HG02571 (cell line): ENCODE data around the gene BNC2.

Source experiments
- ATAC-seq: cut with Tn5 transposase; IDR thresholded peaks from one replicate; pipeline ENCODE4 v1.9.1; 2021; ENCODE audit warnings: mild to moderate bottlenecking, moderate library complexity; ENCODE audit not compliant: unreplicated experiment

Gene BNC2

DNA sequence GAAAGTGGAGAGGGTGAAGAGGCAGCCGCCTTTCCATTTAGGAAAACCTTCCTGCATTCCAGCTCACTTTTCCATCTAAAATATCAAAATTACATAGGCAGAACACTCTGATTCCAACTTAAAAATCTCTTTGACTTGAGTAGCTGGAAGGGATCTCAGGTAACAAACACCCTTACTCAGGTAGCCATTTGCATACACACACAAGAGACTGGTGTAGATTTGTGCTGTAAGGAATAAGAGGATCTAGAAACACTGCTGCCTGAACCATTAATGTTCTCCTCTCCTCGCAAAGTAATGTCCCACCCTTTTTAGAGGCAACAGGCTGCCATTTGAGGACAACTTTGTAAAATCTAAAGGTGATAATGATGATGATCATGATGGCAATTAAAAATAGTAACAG, 53.5 kb downstream of the BNC2 start:
- ATAC-seq = no peak

DNA sequence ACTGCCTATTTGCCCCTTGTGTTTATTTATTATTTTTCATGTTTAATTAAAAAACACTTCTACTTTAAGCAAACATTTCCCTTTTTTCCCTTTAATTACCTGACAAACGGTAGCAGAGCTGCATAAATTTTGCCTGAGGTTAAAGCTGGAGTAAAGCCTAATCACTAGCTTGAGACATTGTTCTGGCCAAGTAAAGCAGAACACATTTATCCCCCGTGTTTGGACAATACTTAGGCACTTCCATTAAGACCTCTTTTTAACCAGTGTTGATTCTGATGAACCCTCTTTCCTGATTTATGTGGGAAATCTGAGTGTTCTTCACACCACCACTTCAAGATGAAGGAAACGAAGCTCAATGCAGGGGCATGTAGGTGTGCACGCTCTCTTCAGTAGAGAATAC, 54.5 kb downstream of the BNC2 start:
- ATAC-seq = no peak

DNA sequence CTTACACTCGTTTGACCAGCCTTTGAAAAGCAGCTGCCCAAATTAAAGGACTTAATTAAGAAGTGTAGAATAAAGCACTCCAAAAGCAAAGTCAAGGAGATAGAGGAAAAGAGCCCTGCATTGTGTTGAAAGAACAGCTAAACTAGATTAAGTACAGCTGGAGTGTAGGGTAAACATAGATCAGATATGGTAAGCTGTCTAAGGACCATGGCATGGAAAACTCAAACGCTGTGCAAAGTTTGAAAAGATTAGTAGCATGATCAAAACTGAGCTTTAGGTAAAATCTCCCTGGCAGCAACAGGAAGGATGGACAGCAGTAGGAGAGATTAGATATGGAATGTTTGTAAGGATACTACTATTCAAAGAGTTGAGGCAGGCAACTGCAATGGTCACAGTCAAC, 55.4 kb downstream of the BNC2 start:
- ATAC-seq = no peak

DNA sequence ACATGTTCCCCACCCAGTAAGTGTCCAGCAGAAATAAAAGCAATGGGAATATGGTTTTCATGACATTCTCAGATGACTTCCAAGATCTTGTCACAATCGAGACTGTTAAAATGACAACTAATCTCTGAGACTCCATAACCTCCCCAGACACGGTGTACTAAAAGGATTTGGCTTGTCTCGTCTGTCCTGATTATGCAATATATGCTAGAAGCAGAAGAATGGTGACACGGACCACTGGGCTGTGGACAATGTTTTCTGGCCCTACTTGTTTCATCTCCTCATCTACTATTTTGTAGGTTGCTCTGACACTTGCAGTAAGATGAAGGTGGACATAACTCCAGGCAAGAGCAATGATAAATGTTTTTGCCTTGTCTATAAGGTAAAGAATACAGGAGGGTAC, 56.6 kb downstream of the BNC2 start:
- no peak for ATAC-seq

DNA sequence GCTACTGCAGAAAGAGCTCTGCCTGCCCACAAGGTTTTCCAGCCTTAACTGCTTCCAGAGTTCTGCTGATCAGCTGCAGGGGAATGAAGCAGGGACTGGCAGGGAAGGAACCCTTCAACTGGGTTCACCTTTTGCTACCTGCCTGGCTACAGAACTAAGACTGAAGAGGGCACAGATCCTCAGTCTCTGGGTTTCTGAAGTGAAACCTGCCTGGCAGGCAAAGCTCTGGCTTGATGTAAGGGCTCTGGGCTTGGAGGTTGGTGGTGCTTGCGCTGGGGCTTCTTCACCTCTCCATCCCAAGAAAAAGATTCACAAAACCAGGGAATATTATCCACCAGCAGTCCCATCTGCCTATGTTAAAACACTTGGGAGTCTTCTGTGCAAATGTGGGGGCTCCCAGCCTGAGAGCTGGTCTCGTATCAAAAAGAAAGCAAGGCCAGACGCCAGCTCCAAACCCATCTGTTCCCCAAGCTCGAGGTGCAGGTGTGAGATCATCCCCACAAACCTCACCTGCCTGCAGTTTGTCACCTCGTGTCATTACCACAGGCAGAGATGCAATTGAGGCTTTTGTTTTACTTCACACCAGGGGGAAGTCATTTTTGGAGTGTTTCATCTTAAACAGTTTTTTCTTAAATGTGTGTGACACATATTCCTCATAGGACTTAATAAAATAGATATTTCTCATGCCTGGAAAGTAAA, 58.3 kb downstream of the BNC2 start:
- ATAC-seq = no peak

DNA sequence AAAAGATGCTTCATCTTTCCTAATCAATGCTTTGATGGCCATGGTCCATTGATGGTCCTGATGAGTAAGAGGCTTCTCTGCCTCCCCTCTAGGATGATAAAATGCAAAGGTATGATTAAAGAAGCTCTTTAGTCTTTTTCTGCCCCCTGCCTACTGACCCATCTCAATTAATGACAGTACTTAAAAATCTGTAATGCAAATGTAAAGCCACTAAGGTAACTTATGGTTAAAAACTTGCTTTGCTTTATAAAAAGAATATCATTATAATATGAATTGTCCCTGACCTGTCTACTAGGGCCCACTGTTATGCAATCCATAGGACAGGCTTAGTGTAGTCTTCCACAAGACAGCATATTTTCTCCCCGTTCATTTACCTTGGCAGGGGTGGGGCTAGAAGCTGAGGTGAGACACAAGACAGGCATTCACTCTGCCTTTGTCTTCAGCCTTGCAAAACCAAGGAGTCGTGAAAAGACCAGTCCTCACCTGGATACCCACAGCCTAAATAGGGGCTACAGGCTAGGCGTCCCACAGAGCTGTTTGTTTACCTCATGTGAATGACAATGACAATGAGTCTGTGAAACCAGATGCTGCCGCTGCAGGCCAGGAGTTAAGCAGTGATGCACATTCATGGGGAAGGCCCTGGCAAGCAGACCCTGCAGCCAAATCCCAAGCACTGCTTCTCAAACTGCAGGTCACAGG, 60.4 kb downstream of the BNC2 start:
- no peak for ATAC-seq

DNA sequence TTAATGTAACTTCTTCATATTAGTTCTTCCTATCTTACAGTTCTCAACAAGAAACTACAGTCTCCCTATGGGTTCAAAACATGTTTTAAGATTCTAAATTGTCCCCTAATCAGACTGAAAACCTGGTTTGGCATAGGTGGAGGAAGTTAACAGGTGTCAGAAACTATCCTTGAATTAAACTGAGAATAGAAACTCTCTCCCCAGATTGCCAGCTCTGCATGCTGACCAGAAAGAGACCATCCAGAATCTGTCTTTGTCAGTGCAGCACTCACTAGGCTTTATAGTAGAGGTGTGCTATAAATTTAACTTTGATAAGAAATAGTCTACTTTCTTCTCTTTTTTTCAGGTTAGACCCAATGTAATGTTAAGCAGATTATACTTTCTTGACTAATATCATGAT, 63.8 kb downstream of the BNC2 start:
- no peak for ATAC-seq

DNA sequence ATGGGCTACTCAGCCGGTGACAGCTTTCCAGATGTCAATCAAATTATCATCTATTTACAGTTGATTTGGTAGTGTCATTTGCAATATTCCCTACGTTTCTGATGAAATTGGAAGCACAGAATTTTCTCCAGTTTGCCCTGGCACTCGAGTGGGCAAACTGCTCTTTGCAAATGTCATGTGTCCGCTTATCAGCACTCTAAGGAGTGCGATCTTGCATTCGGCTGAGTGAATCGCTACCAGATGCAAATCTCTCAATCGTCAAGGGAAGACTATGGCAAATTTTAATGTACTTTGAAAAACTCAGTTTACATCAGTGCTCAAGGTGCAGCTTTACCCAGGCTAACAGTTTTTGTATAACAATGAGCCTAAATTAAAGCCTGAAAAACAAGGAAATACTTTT, 66.8 kb downstream of the BNC2 start:
- no peak for ATAC-seq

DNA sequence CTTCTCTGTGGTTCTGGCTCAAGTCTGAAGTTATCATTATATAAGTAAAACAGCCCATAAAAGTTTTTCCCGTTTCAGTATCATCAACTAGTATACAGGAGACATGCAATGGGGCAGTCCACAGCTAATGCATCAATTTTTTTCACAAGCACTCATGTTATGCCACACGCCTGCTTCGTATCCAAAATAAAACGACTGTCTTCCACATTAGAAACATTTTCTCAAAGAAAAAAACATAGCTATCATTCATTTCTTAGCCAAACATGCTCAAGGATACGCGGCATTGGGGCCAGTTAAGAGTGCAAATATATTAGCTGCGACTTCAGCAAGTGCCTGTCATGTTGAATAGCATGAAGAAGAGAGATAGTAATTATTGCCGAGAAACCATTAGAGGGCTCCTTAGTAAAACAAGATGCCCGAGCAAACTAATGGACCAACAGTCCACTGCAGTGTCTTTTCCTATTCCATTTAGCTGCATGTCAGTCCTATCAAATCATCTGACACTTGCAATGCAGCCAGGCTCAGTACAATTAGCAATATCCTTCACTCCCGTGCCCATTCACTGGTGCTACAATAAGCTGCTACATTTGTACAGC, 68.5 kb downstream of the BNC2 start:
- no peak for ATAC-seq

DNA sequence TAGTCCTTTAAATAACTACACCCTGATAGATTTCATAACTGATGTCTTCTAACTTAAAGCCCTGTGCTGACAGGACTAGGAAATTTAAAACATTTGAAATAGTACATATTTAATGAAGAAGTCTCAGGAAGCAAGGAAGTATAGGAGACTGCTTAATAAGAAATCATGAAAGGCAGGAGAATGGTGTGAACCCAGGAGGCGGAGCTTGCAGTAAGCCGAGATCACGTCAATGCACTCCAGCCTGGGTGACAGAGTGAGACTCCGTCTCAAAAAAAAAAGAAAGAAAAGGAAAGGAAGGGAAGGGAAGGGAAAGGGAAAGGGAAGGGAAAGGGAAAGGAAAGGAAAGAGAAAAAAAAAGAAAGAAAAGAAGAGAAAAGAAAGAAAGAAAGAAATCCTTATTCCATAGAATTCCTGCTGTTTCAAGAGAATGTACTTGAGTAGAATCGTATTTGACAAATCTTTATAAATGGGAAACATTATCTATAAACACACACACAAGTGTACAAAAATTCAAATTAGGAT, 74.1 kb downstream of the BNC2 start:
- ATAC-seq = no peak

DNA sequence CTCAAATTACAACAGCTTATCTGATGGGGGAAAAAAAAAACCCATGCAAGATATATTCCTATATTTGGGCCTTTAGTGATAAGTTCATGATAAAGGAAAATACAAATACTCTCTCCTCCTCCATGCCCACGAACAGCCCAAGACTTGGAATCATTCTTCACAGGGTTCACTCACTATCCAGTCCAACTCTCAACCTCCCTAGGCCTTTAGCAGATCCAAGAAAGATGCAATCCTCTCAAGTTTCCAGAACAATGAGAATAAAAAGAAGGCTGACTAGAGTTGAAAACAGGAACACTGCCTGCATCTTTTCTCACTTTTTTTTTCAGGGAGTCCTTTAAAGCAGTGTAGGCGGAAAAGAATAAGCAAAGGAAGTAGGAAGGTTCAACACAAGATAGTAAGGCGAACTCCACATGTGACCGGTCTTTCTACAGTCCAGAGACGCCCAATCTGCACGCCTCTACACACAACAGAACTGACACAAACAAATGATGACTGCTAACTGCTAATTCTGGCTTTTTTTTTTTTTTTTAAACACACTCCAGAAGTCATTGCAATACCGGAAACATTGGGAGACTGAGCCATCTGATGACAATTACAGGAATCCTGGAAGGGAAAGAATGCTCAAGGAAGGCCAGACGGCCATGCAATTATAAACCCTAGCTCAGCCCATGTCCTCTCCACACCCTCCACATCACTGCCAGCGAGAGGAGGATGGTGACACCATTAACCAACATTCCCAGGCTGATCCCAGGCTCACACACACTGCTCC, 75.4 kb downstream of the BNC2 start:
- no peak for ATAC-seq

DNA sequence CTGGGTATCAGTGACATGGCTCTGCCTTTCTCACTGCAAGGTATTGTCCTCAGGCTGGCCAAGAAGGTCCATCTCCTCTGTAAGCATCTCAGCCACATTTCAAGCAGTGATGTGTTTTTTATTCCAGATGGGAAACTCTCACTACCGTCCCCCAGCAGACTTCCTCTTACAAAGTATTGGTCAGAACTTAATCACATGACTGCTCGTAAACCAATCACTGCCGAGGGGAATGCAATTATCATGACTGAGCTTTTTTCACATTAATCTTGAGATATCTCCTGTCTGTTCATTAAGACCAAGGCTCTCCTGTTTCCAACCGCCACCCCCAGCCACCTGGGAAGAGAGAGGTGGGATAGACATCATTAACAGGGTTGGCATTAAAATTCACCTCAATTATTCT, 76.4 kb downstream of the BNC2 start:
- no peak for ATAC-seq

DNA sequence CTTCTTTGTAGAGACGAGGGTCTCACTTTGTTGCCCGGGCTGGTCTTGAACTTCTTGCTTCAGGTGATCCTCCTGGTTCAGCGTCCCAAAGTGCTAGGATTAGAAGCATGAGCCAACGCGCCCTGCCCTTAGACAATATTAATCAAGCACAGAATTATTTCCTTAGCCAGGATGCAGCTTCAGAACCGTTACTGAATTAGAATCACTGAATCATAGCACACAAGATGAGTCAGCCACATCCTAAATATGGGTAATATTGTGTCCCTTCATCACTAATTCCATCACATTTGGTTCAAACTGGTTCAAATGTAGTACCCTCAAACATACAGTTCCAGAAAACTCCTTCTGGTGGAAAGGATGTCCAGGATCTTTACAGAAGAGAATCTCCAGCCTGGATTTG, 82.7 kb downstream of the BNC2 start:
- ATAC-seq = no peak

DNA sequence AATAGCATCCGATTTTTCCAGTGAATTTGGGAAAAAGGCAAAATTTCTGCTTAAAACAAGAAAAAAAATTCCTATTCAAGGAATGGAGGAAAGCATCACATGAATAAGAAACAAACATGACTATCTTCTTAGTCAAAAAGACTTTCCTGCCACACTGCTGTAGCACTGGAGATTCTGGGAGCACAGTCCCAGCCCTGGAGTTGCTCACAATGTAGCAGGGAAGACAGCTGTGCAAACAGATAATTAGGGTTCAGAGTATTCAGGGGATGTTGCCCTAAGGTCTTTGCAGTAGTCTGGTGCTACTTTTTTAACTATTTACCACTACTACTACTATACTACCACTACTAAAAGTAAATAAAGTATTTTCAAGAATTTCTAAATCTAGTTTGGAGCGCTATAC, 86.5 kb downstream of the BNC2 start:
- no peak for ATAC-seq

DNA sequence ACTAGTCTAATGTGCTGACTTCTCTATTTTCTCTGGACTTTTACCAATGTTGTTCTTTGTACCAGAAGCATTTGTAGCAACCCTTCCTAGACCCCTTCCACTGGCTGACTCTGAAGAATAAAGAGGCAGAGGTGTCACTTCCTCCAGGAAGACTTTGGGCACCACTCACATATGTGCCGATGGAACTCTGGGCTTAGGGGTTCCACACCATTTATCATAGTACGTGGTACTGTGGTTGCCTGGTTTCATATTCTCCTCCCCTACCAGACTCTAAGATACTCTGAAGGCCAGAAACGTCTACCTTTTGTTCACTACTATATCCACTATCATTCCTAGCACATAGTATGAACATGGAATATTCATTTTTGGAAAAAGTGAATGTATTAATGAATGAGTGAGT, 88.0 kb downstream of the BNC2 start:
- ATAC-seq = no peak

DNA sequence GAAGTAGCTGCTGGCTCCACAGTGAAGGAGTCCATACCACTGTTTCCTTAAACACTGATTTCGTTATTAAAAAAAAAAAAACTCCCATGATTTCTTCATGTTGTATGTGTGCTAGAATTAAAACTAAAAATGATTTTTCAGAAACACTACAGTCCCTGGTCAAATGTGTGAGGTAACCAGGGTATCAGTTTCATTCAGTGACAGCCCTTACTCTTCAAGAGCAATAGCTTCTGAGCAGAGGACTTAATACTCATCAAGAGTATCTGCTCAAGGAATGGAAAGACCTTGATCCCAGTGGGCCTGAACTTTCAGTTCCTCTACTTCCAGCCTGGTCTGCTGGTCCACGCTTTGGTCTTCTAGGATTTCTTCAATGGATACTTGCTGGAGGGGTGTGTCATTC, 95.1 kb downstream of the BNC2 start:
- ATAC-seq = no peak

DNA sequence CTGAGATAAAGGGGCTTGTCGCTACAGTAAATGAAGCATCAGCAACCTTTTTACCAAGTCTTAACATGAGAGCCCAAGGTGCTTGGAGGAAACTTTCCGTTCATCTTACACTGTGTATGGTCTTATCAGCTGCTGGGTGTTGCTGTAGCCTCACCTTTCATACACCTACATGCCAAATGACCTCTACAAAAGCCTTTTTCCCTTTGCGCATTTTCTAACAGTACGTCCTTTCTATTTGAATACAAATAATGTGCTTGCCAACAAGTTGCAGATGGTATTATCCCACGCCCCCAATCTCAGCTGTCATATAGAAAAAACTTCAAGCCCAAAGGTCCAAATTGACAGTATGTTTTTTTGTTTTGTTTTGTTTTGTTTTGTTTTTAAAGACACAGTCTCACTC, 96.9 kb downstream of the BNC2 start:
- no peak for ATAC-seq

DNA sequence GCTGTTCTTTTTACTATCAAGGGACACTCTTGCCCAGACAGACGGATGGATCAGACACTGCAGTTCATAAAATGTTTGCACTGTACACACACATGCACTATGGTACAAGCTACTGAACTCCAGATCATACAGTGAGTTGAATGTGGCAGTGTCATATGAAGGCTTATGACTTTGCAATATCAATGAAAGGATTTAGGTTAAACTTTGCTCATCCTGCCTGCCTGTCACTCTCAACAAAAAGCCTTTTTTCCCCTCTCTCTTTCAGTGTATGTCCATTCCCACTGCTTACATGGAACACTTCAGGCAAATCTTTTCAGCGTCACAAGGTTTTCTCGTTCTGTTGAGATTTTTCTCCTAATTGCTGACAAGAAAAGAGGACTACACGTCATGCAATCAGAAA, 97.4 kb downstream of the BNC2 start:
- ATAC-seq = no peak

DNA sequence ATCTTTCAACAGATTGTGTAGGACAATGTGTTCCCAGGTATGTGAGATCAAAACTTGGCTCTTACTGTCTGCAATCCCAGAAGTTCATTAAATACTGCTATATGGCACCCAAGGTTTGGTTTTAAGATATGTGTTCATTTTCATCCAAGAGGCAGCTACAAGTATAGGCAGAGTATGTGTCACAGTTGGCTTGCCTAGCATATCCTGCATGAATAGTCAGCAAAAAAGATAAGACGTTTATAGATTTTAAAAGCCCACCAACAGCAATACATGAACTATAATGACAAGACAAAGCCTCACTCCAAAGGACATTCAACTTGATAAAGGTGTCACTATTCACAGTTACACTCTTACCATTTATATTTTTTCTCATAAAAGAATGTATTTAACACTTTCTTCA, 99.1 kb downstream of the BNC2 start:
- ATAC-seq = no peak

DNA sequence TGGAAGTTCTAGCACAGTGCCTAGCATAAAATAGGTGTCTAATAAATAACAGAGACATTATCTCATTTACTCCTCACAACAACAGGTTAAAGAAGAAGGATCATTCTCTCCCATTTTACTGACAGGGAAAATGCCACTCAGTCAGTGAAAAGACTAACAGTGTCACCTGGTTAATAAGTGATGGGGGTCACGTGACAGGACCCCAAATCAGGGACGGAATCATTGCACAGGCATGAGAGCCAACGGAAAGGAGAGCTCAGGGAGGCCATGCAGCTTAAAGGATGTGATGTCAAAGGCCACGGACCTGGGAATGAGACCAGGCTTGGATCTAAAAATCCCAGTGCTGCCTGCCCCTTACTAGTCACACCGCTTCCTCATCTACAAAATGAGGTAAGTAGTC, 101.2 kb downstream of the BNC2 start:
- ATAC-seq = no peak

DNA sequence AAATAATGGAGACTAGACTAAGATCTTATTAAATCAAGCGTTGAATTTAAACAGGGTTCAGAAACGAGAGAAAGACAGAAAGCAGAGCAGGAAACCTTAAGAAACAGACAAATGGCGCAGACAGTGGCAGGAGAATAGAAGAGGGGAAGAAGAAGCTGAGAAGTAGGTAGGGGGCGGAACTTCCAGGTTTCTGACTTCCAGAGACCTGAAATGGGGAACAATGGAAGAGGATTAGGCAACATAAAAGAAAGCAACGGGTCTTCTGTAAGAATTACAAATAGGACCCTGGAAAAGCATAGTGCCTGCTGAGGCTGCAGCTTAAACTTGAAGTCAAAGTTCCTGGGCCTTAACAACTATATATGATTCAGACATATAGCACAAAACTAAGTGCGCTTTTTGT, 101.7 kb downstream of the BNC2 start:
- ATAC-seq = no peak

DNA sequence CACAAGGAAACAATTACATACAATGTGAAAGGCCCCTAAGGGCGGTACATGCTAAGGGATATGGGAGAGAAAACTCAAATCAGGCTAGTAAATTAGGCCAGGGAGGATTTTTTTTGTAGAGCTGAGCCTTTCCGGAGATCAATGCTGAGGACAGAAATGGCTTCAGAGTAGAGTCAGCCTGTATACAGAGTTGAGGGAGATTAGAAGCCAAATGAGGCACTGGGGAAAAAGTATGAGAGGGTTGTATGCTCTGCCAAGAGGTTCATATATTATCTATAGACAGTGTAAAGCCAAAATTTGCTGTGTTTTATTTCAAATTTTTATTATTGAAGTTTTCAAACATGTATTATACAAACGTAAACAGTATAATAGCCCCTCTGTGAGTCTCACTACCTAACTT, 103.1 kb downstream of the BNC2 start:
- no peak for ATAC-seq
